ENCODE results near the gene SEPTIN5.
A peak's percentile ranks its signal among the peaks of the same experiment; 100 is the strongest.
"Not testable (repeated sequence)": the region's sequence is repeated elsewhere in the genome, so short reads cannot be mapped to it uniquely, and the experiment has no call there.

Gene SEPTIN5

GRCh38 chr22:19720150-19720827 is 6.0 kb downstream of the SEPTIN5 start:
- DNase-seq (ENCODE audit: low read depth): no peak

- DNase-seq (ENCODE audit: low read depth): no peak
These were observed 6.7 kb downstream of the SEPTIN5 start for GRCh38 chr22:19720999-19721329.

- no peak for DNase-seq (ENCODE audit: low read depth)
These were observed 7.3 kb downstream of the SEPTIN5 start for GRCh38 chr22:19721330-19722177.

- DNase-seq (ENCODE audit: low read depth): no peak
These were observed 8.1 kb downstream of the SEPTIN5 start for GRCh38 chr22:19722178-19722981.

GRCh38 chr22:19722982-19723231 is 8.6 kb downstream of the SEPTIN5 start:
- DNase-seq (ENCODE audit: low read depth): no peak

GRCh38 chr22:19723232-19723982 is 9.1 kb downstream of the SEPTIN5 start, which contains the start of gene GP1BB:
TSS of gene GP1BB (plus strand) at chr22:19723539. CDS start at chr22:19723570, 31 bp downstream.
- DNase-seq (ENCODE audit: low read depth): no peak

- DNase-seq (ENCODE audit: low read depth): no peak
These were observed 9.9 kb downstream of the SEPTIN5 start for GRCh38 chr22:19723983-19724827.

GRCh38 chr22:19724927-19725661 is 10.8 kb downstream of the SEPTIN5 start:
- no peak for DNase-seq (ENCODE audit: low read depth)

- DNase-seq (ENCODE audit: low read depth): not testable (repeated sequence)
These were observed 11.9 kb downstream of the SEPTIN5 start for GRCh38 chr22:19726064-19726788.

GRCh38 chr22:19727310-19728150 is 13.2 kb downstream of the SEPTIN5 start:
- no peak for DNase-seq (ENCODE audit: low read depth)

GRCh38 chr22:19728271-19728670 is 14.0 kb downstream of the SEPTIN5 start:
- no peak for DNase-seq (ENCODE audit: low read depth)

GRCh38 chr22:19728836-19729235 is 14.5 kb downstream of the SEPTIN5 start:
- no peak for DNase-seq (ENCODE audit: low read depth)

- DNase-seq (ENCODE audit: low read depth): no peak
These were observed 15.2 kb downstream of the SEPTIN5 start for GRCh38 chr22:19729507-19729906.

- no peak for DNase-seq (ENCODE audit: low read depth)
These were observed 15.9 kb downstream of the SEPTIN5 start for GRCh38 chr22:19730198-19730597.

GRCh38 chr22:19730655-19731360 is 16.5 kb downstream of the SEPTIN5 start:
- DNase-seq (ENCODE audit: low read depth): peak; percentile 19

GRCh38 chr22:19731361-19732135 is 17.2 kb downstream of the SEPTIN5 start:
- no peak for DNase-seq (ENCODE audit: low read depth)

GRCh38 chr22:19732403-19733113 is 18.3 kb downstream of the SEPTIN5 start:
- no peak for DNase-seq (ENCODE audit: low read depth)
